K562 (cell line): ENCODE data around the gene WBP1. TPM values are rescaled to one million over a fixed set of nuclear protein-coding genes. Genes with fewer than 3 reads are reported as not detected.

Experiments
- ARHGAP35 ChIP-seq: fragments of 450-650 bp; IDR thresholded peaks from 2 replicates; pipeline ENCODE4 v1.6.1; 2018; ENCODE audit not compliant: partially characterized antibody
- ATF2 ChIP-seq: sonication (generic); formaldehyde crosslinking; IDR thresholded peaks from 2 replicates; pipeline ENCODE4 v1.8.1; 2022; ENCODE audit warnings: missing genetic modification reagents
- CHD1 ChIP-seq: fragments of 200-600 bp; sonication (generic); IDR thresholded peaks from one replicate; pipeline ENCODE4 v1.6.1; 2012; ENCODE audit warnings: mild to moderate bottlenecking, moderate library complexity, low read length, inconsistent platforms
- DNMT1 ChIP-seq: fragments of 450-650 bp; IDR thresholded peaks from 2 replicates; pipeline ENCODE4 v1.6.1; 2016; ENCODE audit warnings: antibody characterized with exemption, mild to moderate bottlenecking
- E2F3 ChIP-seq: fragments of 250-450 bp; sonication (Bioruptor Pico); IDR thresholded peaks from 2 replicates; pipeline ENCODE4 v1.4.0; 2020; ENCODE audit warnings: mild to moderate bottlenecking
- FOXA3 ChIP-seq, 2 experiments: fragments of 450-650 bp in 1 of 2; sonication (generic) in 1 of 2; formaldehyde crosslinking; IDR thresholded peaks in 1 of 2; conservative IDR thresholded peaks in 1 of 2; 2 replicates each; pipeline versions ENCODE4 v1.4.0 to v1.8.0; 2020 to 2022; ENCODE audit warnings: mild to moderate bottlenecking in 2 of 2, missing genetic modification reagents in 1 of 2
- FUS ChIP-seq: fragments of 200-400 bp; formaldehyde crosslinking; optimal IDR thresholded peaks from 2 replicates; pipeline ENCODE3; 2017; ENCODE audit warnings: low read depth, low read length
- HDAC2 ChIP-seq: fragments of 450-650 bp; IDR thresholded peaks from 2 replicates; pipeline ENCODE4 v1.6.1; 2016; ENCODE audit warnings: mild to moderate bottlenecking
- LEF1 ChIP-seq: fragments of 450-650 bp; IDR thresholded peaks from 2 replicates; pipeline ENCODE4 v1.6.1; 2016; ENCODE audit warnings: mild to moderate bottlenecking
- NCOA6 ChIP-seq: fragments of 450-650 bp; IDR thresholded peaks from 2 replicates; pipeline ENCODE4 v1.6.1; 2017; ENCODE audit warnings: mild to moderate bottlenecking
- PCBP1 ChIP-seq: fragments of 200-400 bp; formaldehyde crosslinking; IDR thresholded peaks from 2 replicates; pipeline ENCODE4 v1.6.1; 2018; ENCODE audit warnings: mild to moderate bottlenecking, low read depth, low read length; ENCODE audit not compliant: poor library complexity, severe bottlenecking
- RBM39 ChIP-seq: fragments of 200-400 bp; formaldehyde crosslinking; optimal IDR thresholded peaks from 2 replicates; pipeline ENCODE3; 2018; ENCODE audit warnings: low read depth, low read length
- RFX7 ChIP-seq: fragments of 250-450 bp; sonication (Bioruptor Pico); IDR thresholded peaks from 2 replicates; pipeline ENCODE4 v1.5.1; 2021; ENCODE audit warnings: mild to moderate bottlenecking
- STAT5A ChIP-seq: IDR thresholded peaks from 2 replicates; pipeline ENCODE4 v1.6.1; 2012; ENCODE audit warnings: low read length, inconsistent platforms, borderline replicate concordance
- TOE1 ChIP-seq, 2 experiments: fragments of 450-650 bp in 1 of 2; sonication (generic) in 1 of 2; formaldehyde crosslinking in 1 of 2; IDR thresholded peaks; 2 replicates each; pipeline versions ENCODE4 v1.7.1 to v1.8.0; 2016 to 2022; ENCODE audit warnings: borderline replicate concordance in 2 of 2, mild to moderate bottlenecking in 2 of 2, antibody characterized with exemption in 1 of 2, inconsistent platforms in 1 of 2, low read depth in 1 of 2, missing genetic modification reagents in 1 of 2, moderate library complexity in 1 of 2
- YY1 ChIP-seq, 3 experiments: IDR thresholded peaks; 2 replicates each; pipeline ENCODE4 v1.6.1; 2011; ENCODE audit warnings: low read length in 2 of 3, mild to moderate bottlenecking in 2 of 3, moderate library complexity in 2 of 3, borderline replicate concordance in 1 of 3, control low read depth in 1 of 3, low read depth in 1 of 3; ENCODE audit not compliant: insufficient read depth in 3 of 3, insufficient replicate concordance in 2 of 3, control insufficient read depth in 1 of 3, insufficient read length in 1 of 3; ENCODE audit errors: extremely low read depth in 1 of 3
- ZKSCAN3 ChIP-seq: fragments of 250-450 bp; sonication (Bioruptor Pico); IDR thresholded peaks from 2 replicates; pipeline ENCODE4 v1.4.0; 2020
- ZNF695 ChIP-seq: fragments of 450-650 bp; formaldehyde crosslinking; IDR thresholded peaks from 2 replicates; pipeline ENCODE4 v1.4.0; 2020; ENCODE audit warnings: mild to moderate bottlenecking, moderate library complexity
- polyA plus RNA-seq, 8 experiments: library from polyadenylated mRNA; depleted of rRNA in 4 of 8; stranded (reverse) in 5 of 8; unstranded in 3 of 8; fragments of >200 nt; fragmentation: Nextera tagmentation in 2 of 8; fragmentation: Illumina TruSeq in 1 of 8; extraction: Ambion mirVana in 2 of 8; extraction: Trizol in 1 of 8; gene quantifications; 2 replicates each; pipeline versions ENCODE4 v1.2.1 to v1.2.3, GENCODE V29; 2011 to 2014; ENCODE audit warnings: inconsistent platforms in 1 of 8, missing spikeins in 1 of 8
- total RNA-seq, 7 experiments: library from RNA; depleted of rRNA in 6 of 7; stranded (reverse); fragments of >200 nt in 6 of 7; fragmentation: Illumina TruSeq in 2 of 7; extraction: Trizol in 2 of 7; gene quantifications; 2 replicates each; pipeline versions ENCODE4 v1.2.1 to v1.2.3, GENCODE V29; 2011 to 2021; ENCODE audit warnings: low replicate concordance in 1 of 7
- TF ChIP-seq, protein P1 (sequence below), 3 experiments: fragments of 200-800 bp in 1 of 3; sonication (Bioruptor generic) in 1 of 3; sonication (generic) in 1 of 3; formaldehyde crosslinking in 1 of 3; IDR thresholded peaks; 2 replicates each; pipeline versions ENCODE4 v1.6.1 to v1.8.0; 2016 to 2022; ENCODE audit warnings: mild to moderate bottlenecking in 2 of 3, missing compliant biosample characterization in 2 of 3, missing genetic modification characterization in 2 of 3, missing genetic modification reagents in 1 of 3
- TF ChIP-seq, protein P2 (sequence below), 2 experiments: IDR thresholded peaks; 2 replicates each; pipeline ENCODE4 v1.6.1; 2012; ENCODE audit warnings: improper control_type of control experiment in 2 of 2, low read depth in 2 of 2, low read length in 2 of 2, borderline replicate concordance in 1 of 2
- TF ChIP-seq, protein P3 (sequence below): fragments of 250-450 bp; sonication (Bioruptor Pico); IDR thresholded peaks from 2 replicates; pipeline ENCODE4 v1.8.0; 2022; ENCODE audit warnings: moderate library complexity, mild to moderate bottlenecking, inconsistent platforms

Gene WBP1
- total and polyA plus RNA-seq, 9 of the 15 experiments (the other 6 are each of a cell fraction or from before 2014, with no cell fraction given): 1.9 to 27.7 (median 14.2) TPM

DNA sequence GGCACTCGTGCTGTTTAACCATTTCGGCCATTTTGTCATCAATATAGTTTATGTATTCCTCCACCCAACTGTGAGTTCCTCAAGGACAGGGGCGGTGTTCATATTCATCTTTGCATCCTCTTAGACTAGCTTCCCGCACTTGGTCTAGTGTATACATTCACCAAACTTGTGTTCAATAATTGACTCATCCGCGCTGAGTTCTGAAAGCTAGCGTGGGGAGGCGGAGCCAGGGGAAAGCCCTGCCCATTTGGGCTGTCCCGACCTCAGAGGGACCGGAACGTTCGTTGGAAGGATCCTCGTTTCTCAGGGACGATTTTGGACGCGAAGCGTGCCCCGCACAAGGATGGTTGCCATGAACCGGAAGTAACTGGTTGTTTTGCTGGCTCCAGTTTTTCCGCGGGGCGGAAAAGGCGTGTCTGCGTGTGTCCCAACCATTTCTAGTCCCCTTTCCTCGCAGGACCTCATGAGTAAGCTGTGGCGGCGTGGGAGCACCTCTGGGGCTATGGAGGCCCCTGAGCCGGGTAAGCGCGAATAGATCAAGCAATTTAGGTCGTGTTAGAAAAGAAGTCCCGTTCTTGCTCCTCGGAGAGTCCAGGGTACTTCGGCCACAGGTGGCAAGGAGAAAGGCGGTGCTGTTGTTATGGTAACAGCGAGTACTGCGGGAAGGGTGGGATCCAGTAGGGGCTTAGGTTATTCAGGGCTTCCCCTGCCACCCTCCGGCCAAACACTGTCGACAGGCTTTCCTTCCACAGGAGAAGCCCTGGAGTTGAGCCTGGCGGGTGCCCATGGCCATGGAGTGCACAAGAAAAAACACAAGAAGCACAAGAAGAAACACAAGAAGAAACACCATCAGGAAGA lies 3.4 kb upstream of the WBP1 start, which contains the start of gene INO80B (continued):
- TF ChIP-seq ATF2 (no peak), NCOA6 (no peak), HDAC2 (peak; percentile 93), RBM39 (peak; percentile 86), LEF1 (0 out of 2 replicates have a peak, but pooled peaks have one; percentile 30), ARHGAP35 (no peak), YY1 (IDR thresholded peaks at IDR 0.05; ENCODE audit: borderline replicate concordance in 1 of 3, control insufficient read depth in 1 of 3, extremely low read depth in 1 of 3, insufficient read depth in 3 of 3, insufficient read length in 1 of 3, insufficient replicate concordance in 2 of 3, low read depth in 1 of 3, low read length in 2 of 3) (peak; percentile 96 to 100 (median 99)), DNMT1 (no peak), E2F3 (no peak), PCBP1 (no peak), RFX7 (no peak), CHD1 (no peak), STAT5A (no peak; the same call in 1 of the 2 replicates), FOXA3 (CRISPR knock-in tag; conservative IDR thresholded peaks at IDR 0.05 in 1 of 2, IDR thresholded peaks at IDR 0.05 in 1 of 2) (0 out of 4 replicates have a peak, but pooled peaks of 1 of the 2 experiments have one; percentile 47), ZKSCAN3 (no peak), ZNF695 (CRISPR knock-in tag) (no peak), FUS (no peak), TOE1 (IDR thresholded peaks at IDR 0.05; ENCODE audit: borderline replicate concordance) (peak; percentile 88), TOE1 (CRISPR knock-in tag; IDR thresholded peaks at IDR 0.05; ENCODE audit: borderline replicate concordance, low read depth) (0 out of 2 replicates have a peak, but pooled peaks have one; percentile 24)
- TF ChIP-seq, protein P1, sequence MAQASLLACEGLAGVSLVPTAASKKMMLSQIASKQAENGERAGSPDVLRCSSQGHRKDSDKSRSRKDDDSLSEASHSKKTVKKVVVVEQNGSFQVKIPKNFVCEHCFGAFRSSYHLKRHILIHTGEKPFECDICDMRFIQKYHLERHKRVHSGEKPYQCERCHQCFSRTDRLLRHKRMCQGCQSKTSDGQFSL (CRISPR knock-in tag; IDR thresholded peaks at IDR 0.05): no peak
- TF ChIP-seq, protein P1 (tag; IDR thresholded peaks at IDR 0.05): no peak
- TF ChIP-seq, protein P2, sequence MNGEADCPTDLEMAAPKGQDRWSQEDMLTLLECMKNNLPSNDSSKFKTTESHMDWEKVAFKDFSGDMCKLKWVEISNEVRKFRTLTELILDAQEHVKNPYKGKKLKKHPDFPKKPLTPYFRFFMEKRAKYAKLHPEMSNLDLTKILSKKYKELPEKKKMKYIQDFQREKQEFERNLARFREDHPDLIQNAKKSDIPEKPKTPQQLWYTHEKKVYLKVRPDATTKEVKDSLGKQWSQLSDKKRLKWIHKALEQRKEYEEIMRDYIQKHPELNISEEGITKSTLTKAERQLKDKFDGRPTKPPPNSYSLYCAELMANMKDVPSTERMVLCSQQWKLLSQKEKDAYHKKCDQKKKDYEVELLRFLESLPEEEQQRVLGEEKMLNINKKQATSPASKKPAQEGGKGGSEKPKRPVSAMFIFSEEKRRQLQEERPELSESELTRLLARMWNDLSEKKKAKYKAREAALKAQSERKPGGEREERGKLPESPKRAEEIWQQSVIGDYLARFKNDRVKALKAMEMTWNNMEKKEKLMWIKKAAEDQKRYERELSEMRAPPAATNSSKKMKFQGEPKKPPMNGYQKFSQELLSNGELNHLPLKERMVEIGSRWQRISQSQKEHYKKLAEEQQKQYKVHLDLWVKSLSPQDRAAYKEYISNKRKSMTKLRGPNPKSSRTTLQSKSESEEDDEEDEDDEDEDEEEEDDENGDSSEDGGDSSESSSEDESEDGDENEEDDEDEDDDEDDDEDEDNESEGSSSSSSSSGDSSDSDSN (IDR thresholded peaks at IDR 0.05; ENCODE audit: borderline replicate concordance in 1 of 2, low read depth in 2 of 2, low read length in 2 of 2): peak; percentile 25 to 80; a peak in 2 of 4 replicates
- TF ChIP-seq, protein P3, sequence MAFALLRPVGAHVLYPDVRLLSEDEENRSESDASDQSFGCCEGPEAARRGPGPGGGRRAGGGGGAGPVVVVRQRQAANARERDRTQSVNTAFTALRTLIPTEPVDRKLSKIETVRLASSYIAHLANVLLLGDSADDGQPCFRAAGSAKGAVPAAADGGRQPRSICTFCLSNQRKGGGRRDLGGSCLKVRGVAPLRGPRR: 0 out of 2 replicates have a peak, but pooled peaks have one; percentile 18
